SK-N-MC (cell line): ENCODE measurements around the gene SEC61B.

Experiments used
- EZH2 ChIP-seq: fragments of 200-600 bp; sonication (generic); IDR thresholded peaks from one replicate; pipeline ENCODE4 v1.6.1; 2017; ENCODE audit warnings: antibody characterized with exemption
- FOXP2 ChIP-seq: optimal IDR thresholded peaks from 2 replicates; pipeline ENCODE3; 2011; ENCODE audit warnings: mild to moderate bottlenecking, moderate library complexity; ENCODE audit not compliant: insufficient read depth; ENCODE audit errors: extremely low read length, control extremely low read depth
- POLR2AphosphoS5 ChIP-seq: IDR thresholded peaks from 2 replicates; pipeline ENCODE4 v1.6.1; 2012; ENCODE audit warnings: mild to moderate bottlenecking, low read depth, low read length, borderline replicate concordance

DNA sequence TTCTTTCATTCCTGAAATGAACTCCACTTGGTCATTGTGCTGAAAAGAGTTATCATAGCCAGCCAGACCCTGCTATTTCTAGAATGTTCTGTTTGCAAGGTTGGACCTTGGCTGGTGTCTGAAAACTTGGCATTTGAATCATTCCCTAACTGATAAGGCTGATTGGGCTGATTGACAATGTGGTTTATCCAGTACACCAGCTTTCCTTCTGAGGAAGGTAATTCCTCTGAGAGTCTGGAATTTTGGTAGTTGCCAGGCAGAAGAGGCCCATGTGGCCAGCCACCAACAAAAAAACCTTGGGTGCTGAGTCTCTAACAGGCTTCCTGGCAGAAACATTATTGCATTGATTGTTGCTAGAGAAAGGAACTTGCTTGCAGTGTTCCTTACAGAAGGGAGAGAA, 15.3 kb downstream of the SEC61B start:
- TF ChIP-seq EZH2 (no peak), POLR2AphosphoS5 (no peak), FOXP2 (no peak)
